Measurements from ENCODE around the gene ELANE. TPM values are rescaled to one million over a fixed set of nuclear protein-coding genes. Genes with fewer than 3 reads are reported as not detected.
A peak's percentile ranks its signal among the peaks of the same experiment; 100 is the strongest.

The ELANE gene
- total and polyA plus RNA-seq, 9 of the 15 experiments (the other 6 are each of a cell fraction or from before 2014, with no cell fraction given) = not detected

- TF ChIP-seq KLF6 (CRISPR knock-in tag; IDR thresholded peaks at IDR 0.05; ENCODE audit: borderline replicate concordance) (0 out of 2 replicates have a peak, but pooled peaks have one; percentile 36), ZNF274 (IDR thresholded peaks at IDR 0.05; ENCODE audit: borderline replicate concordance, low read depth, low read length) (no peak), SIX5 (IDR thresholded peaks at IDR 0.05; ENCODE audit: borderline replicate concordance in 1 of 2, insufficient read depth in 1 of 2, low read depth in 1 of 2, low read length in 2 of 2) (no peak), TOE1 (IDR thresholded peaks at IDR 0.05; ENCODE audit: borderline replicate concordance) (no peak), TOE1 (CRISPR knock-in tag; IDR thresholded peaks at IDR 0.05; ENCODE audit: borderline replicate concordance, low read depth) (no peak), ZBTB26 (CRISPR knock-in tag; IDR thresholded peaks at IDR 0.05) (no peak; the same call in 1 of the 2 replicates), TRIM28 (IDR thresholded peaks at IDR 0.05) (no peak; the same call in 1 of the 2 replicates), ZNF184 (CRISPR knock-in tag; IDR thresholded peaks at IDR 0.05) (no peak), MEF2D (tag; conservative IDR thresholded peaks at IDR 0.05; ENCODE audit: low read depth) (0 out of 2 replicates have a peak, but pooled peaks have one; percentile 49), ZNF280B (CRISPR knock-in tag; IDR thresholded peaks at IDR 0.05) (no peak), XRCC3 (IDR thresholded peaks at IDR 0.05) (no peak), FOXP1 (CRISPR knock-in tag; IDR thresholded peaks at IDR 0.05) (peak; percentile 35; the same call in 1 of the 2 replicates), ZNF197 (CRISPR knock-in tag; IDR thresholded peaks at IDR 0.05; ENCODE audit: low read depth) (no peak), MITF (IDR thresholded peaks at IDR 0.05) (no peak), TAF15 (IDR thresholded peaks at IDR 0.05; ENCODE audit: low read depth, low read length) (no peak), CBX1 (IDR thresholded peaks at IDR 0.05; ENCODE audit: low read depth) (0 out of 2 replicates have a peak, but pooled peaks have one; percentile 28), THRB (CRISPR knock-in tag; conservative IDR thresholded peaks at IDR 0.05) (0 out of 2 replicates have a peak, but pooled peaks have one; percentile 3), ESRRA (IDR thresholded peaks at IDR 0.05; ENCODE audit: borderline replicate concordance, low read depth) (0 out of 2 replicates have a peak, but pooled peaks have one; percentile 39), ZNF583 (CRISPR knock-in tag; IDR thresholded peaks at IDR 0.05) (no peak), THAP7 (CRISPR knock-in tag; IDR thresholded peaks at IDR 0.05) (no peak)
Observed at GRCh38 chr19:892894-893689, 41.0 kb downstream of the ELANE start, which contains the start of the genes MED16 and RNU6-9 (continued).
